Endothelial cell of umbilical vein (primary cell): ENCODE data around the gene GLIPR1L2. TPM values are rescaled to one million over a fixed set of nuclear protein-coding genes. Genes with fewer than 3 reads are reported as not detected.

ENCODE experiments used
- BruUV-seq: library from RNA; stranded (reverse); fragments of 400-500 nt; replicated peaks from 2 replicates; lab custom pipeline; 2021; lab: Mats Ljungman, UMichigan
- CTCF ChIA-PET: fragments of 300-600, 350-600 bp; sonication (Branson Sonifier 250); formaldehyde crosslinking; loops from one replicate; lab custom pipeline; 2021; ENCODE audit warnings: antibody characterized with exemption, inconsistent platforms; lab: Charles Lee
- POLR2A ChIA-PET: fragments of 300-600, 350-600 bp; sonication (Branson Sonifier 250); formaldehyde crosslinking; loops from one replicate; lab custom pipeline; 2021; ENCODE audit warnings: antibody characterized with exemption, inconsistent platforms; lab: Charles Lee
- DNase-seq: peaks from one replicate; pipeline ENCODE4 v3.0.0-alpha.2; 2011; ENCODE audit warnings: low read depth, low spot score
- FAIRE-seq: peaks from 2 replicates; lab custom pipeline; 2011; peaks lifted over from hg19 to GRCh38; lab: Jason Lieb, UNC
- H2AFZ ChIP-seq: 2 replicates; pipeline ENCODE4 v1.6.0; 2012; ENCODE audit warnings: low read depth, low read length, control low read depth, inconsistent platforms
- H3K27ac ChIP-seq: 2 replicates; pipeline ENCODE4 v1.5.1; 2011; ENCODE audit warnings: low read depth, mild to moderate bottlenecking, control low read depth, low read length, moderate library complexity; ENCODE audit not compliant: insufficient read depth
- H3K27me3 ChIP-seq, 2 experiments: 2 replicates each; pipeline versions ENCODE4 v1.6.0 to v1.6.1; 2011; ENCODE audit warnings: low read length in 2 of 2, mixed read lengths in 1 of 2; ENCODE audit not compliant: control insufficient read depth in 2 of 2, insufficient read depth in 2 of 2
- H3K36me3 ChIP-seq, 2 experiments: 2 replicates in 1 of 2; 3 replicates in 1 of 2; pipeline ENCODE4 v1.5.1; 2011; ENCODE audit warnings: low read length in 2 of 2, mild to moderate bottlenecking in 1 of 2, moderate library complexity in 1 of 2; ENCODE audit not compliant: control insufficient read depth in 2 of 2, insufficient read depth in 2 of 2; ENCODE audit errors: extremely low read depth in 1 of 2
- H3K4me1 ChIP-seq: 3 replicates; pipeline ENCODE4 v1.5.1; 2011; ENCODE audit warnings: mild to moderate bottlenecking, low read length; ENCODE audit not compliant: control insufficient read depth, insufficient read depth; ENCODE audit errors: extremely low read depth
- H3K4me2 ChIP-seq: 2 replicates; pipeline ENCODE4 v1.6.1; 2011; ENCODE audit warnings: low read length, control low read depth, mixed read lengths; ENCODE audit not compliant: insufficient read depth
- H3K4me3 ChIP-seq, 3 experiments: fragments of 200-600 bp in 1 of 3; sonication (generic), shearing (Covaris generic) in 1 of 3; replicated peaks in 1 of 3; 2 replicates each; pipeline ENCODE4 v1.5.1; 2011 to 2016; ENCODE audit warnings: control low read depth in 3 of 3, low read length in 3 of 3, mild to moderate bottlenecking in 2 of 3, inconsistent platforms in 1 of 3, low read depth in 1 of 3, moderate library complexity in 1 of 3; ENCODE audit not compliant: insufficient read depth in 1 of 3
- H3K79me2 ChIP-seq: 2 replicates; pipeline ENCODE4 v1.6.0; 2012; ENCODE audit warnings: low read length, inconsistent platforms; ENCODE audit not compliant: control insufficient read depth, insufficient read depth
- H3K9ac ChIP-seq: replicated peaks from 2 replicates; pipeline ENCODE3; 2011; ENCODE audit warnings: low read length, control low read depth; ENCODE audit not compliant: insufficient read depth; ENCODE audit errors: extremely low read depth
- H3K9me1 ChIP-seq: replicated peaks from 3 replicates; pipeline ENCODE4 v1.6.0; 2011; ENCODE audit warnings: mild to moderate bottlenecking, low read length; ENCODE audit not compliant: control insufficient read depth, insufficient read depth; ENCODE audit errors: extremely low read depth
- H3K9me3 ChIP-seq: replicated peaks from 2 replicates; pipeline ENCODE4 v1.5.1; 2012; ENCODE audit warnings: low read length, inconsistent platforms; ENCODE audit not compliant: control insufficient read depth, insufficient read depth
- H4K20me1 ChIP-seq: replicated peaks from 2 replicates; pipeline ENCODE3; 2011; ENCODE audit warnings: mild to moderate bottlenecking, low read length; ENCODE audit not compliant: control insufficient read depth, insufficient read depth; ENCODE audit errors: extremely low read depth
- CTCF ChIP-seq, 2 donors: IDR thresholded peaks; 1 replicate in 1 of 2; 2 replicates in 1 of 2; pipeline ENCODE4 v1.5.1; 2011; ENCODE audit warnings: low read length in 2 of 2, mild to moderate bottlenecking in 2 of 2, moderate library complexity in 2 of 2, control low read depth in 1 of 2, inconsistent platforms in 1 of 2, low read depth in 1 of 2; ENCODE audit not compliant: insufficient read depth in 1 of 2; ENCODE audit errors: extremely low read depth in 1 of 2
- EZH2 ChIP-seq: IDR thresholded peaks from 2 replicates; pipeline ENCODE4 v1.6.1; 2012; ENCODE audit warnings: borderline replicate concordance, low read depth, mild to moderate bottlenecking, moderate library complexity, low read length, inconsistent platforms; ENCODE audit not compliant: severe bottlenecking
- FOS ChIP-seq: IDR thresholded peaks from 2 replicates; pipeline ENCODE4 v1.6.1; 2011; ENCODE audit warnings: mild to moderate bottlenecking, low read length, moderate library complexity, borderline replicate concordance; ENCODE audit not compliant: insufficient read depth
- GATA2 ChIP-seq: IDR thresholded peaks from 2 replicates; pipeline ENCODE4 v1.7.0; 2011; ENCODE audit warnings: low read depth, mild to moderate bottlenecking, moderate library complexity, mixed read lengths, low read length; ENCODE audit not compliant: insufficient read length, insufficient read depth
- JUN ChIP-seq: IDR thresholded peaks from 2 replicates; pipeline ENCODE4 v1.6.1; 2011; ENCODE audit warnings: borderline replicate concordance, low read depth; ENCODE audit not compliant: insufficient read length, insufficient read depth
- MAX ChIP-seq: IDR thresholded peaks from 2 replicates; pipeline ENCODE4 v1.6.1; 2011; ENCODE audit not compliant: insufficient read depth, insufficient read length
- MYC ChIP-seq: IDR thresholded peaks from one replicate; pipeline ENCODE4 v1.6.1; 2011; ENCODE audit warnings: mild to moderate bottlenecking, low read depth, low read length
- POLR2A ChIP-seq: IDR thresholded peaks from 2 replicates; pipeline ENCODE4 v1.6.1; 2012; ENCODE audit warnings: low read depth, mild to moderate bottlenecking, control low read depth, low read length
- POLR2AphosphoS5 ChIP-seq: IDR thresholded peaks from 2 replicates; pipeline ENCODE4 v1.6.1; 2012; ENCODE audit warnings: low read depth, mild to moderate bottlenecking, control low read depth, low read length, moderate library complexity; ENCODE audit not compliant: insufficient read depth
- dilution Hi-C: fragments of 300-500 bp; cut with MboI; formaldehyde crosslinking; loops from one replicate; pipeline ENCODE4 v1.15.0; 2019; ENCODE audit warnings: low sequenced_read_pairs; ENCODE audit not compliant: extremely low pct_ligation_motif_present
- intact Hi-C: fragments of 100-400 bp; cut with micrococcal nuclease; formaldehyde crosslinking; loops from one replicate; pipeline ENCODE4 v1.10.0; 2022
- polyA plus RNA-seq, 4 experiments: library from polyadenylated mRNA; depleted of rRNA in 3 of 4; stranded (reverse) in 3 of 4; unstranded in 1 of 4; fragments of >200 nt; gene quantifications; 2 replicates each; pipeline versions ENCODE4 v1.2.1 to v1.2.3, GENCODE V29; 2011 to 2012; ENCODE audit warnings: missing spikeins in 1 of 4
- total RNA-seq: library from RNA; stranded (reverse); gene quantifications from 2 replicates; pipeline ENCODE4 v1.2.3, GENCODE V29; 2021

Gene GLIPR1L2
- total and polyA plus RNA-seq, 2 donors (not counting 3 experiments of a cell fraction or from before 2014, with no cell fraction given) = 0.07 TPM; not detected in 1

GRCh38 chr12:75477137-75477536 is 86.2 kb downstream of the GLIPR1L2 start:
- TF ChIP-seq GATA2 (no peak), EZH2 (no peak), POLR2AphosphoS5 (no peak), POLR2A (no peak)
- FAIRE-seq = no peak
- peaks cover 0 to 2% of the 10 kb centered on the region in 2 experiments for H3K36me3 ChIP-seq
- no peak overlapping the region for H3K9ac ChIP-seq
- H3K4me3 ChIP-seq = no peak overlapping the region
- no peak overlapping the region for H3K27ac ChIP-seq
- no peaks in the 10 kb centered on the region for H3K9me3 ChIP-seq
- intact Hi-C loops (no loop called here), dilution Hi-C loops (no loop called here)
- no peak overlapping the region for H3K4me2 ChIP-seq
- no peaks in the 10 kb centered on the region for H4K20me1 ChIP-seq
- no TSS peak for BruUV-seq
- no peak for DNase-seq
- no peak overlapping the region for H2AFZ ChIP-seq
- H3K9me1 ChIP-seq = no peaks in the 10 kb centered on the region
- ChIA-PET CTCF (no interaction called here), POLR2A (no interaction called here)
- H3K4me1 ChIP-seq = peaks cover 9% of the 10 kb centered on the region
- peaks cover 9% of the 10 kb centered on the region for H3K79me2 ChIP-seq
- H3K27me3 ChIP-seq = peaks cover 5 to 6% of the 10 kb centered on the region in 2 experiments

GRCh38 chr12:75478116-75478794 is 87.4 kb downstream of the GLIPR1L2 start:
- Histone ChIP-seq H3K4me2 (no peak overlapping the region), H4K20me1 (no peaks in the 10 kb centered on the region), H3K27me3 (peaks cover 5 to 6% of the 10 kb centered on the region in 2 experiments), H3K9me1 (no peaks in the 10 kb centered on the region), H3K27ac (no peak overlapping the region), H3K9me3 (no peaks in the 10 kb centered on the region), H3K9ac (no peak overlapping the region), H2AFZ (no peak overlapping the region), H3K79me2 (peaks cover 14% of the 10 kb centered on the region), H3K4me3 (no peak overlapping the region), H3K4me1 (peaks cover 18% of the 10 kb centered on the region), H3K36me3 (peaks cover 0 to 2% of the 10 kb centered on the region in 2 experiments)
- FAIRE-seq (no peak), DNase-seq (no peak)
- BruUV-seq = no TSS peak
- ChIA-PET POLR2A (no interaction called here), CTCF (interaction anchor here (1.3 kb wide), 1 partner anchor 27 kb away, joined by 3 read pairs; no protein-coding TSS in a partner anchor)
- intact Hi-C loops (no loop called here), dilution Hi-C loops (no loop called here)
- TF ChIP-seq MYC = no peak
- no peak for TF ChIP-seq CTCF (IDR thresholded peaks at IDR 0.05; ENCODE audit: extremely low read depth in 1 of 2, insufficient read depth in 1 of 2, low read depth in 1 of 2, low read length in 2 of 2)
- TF ChIP-seq POLR2AphosphoS5 = no peak
- no peak for TF ChIP-seq JUN
- TF ChIP-seq POLR2A = no peak
- TF ChIP-seq MAX = no peak
- TF ChIP-seq GATA2 = no peak
- no peak for TF ChIP-seq EZH2
- TF ChIP-seq FOS = no peak
